GM23248 (cell line): ENCODE data around the gene IGSF5. TPM values are rescaled to one million over a fixed set of nuclear protein-coding genes. Genes with fewer than 3 reads are reported as not detected.

Source experiments
- DNase-seq: peaks from one replicate; pipeline ENCODE4 v3.0.0-alpha.2; 2015
- H2AFZ ChIP-seq: fragments of 200-600 bp; sonication (generic); 2 replicates; pipeline ENCODE4 v1.6.1; 2016; ENCODE audit warnings: antibody characterized with exemption
- H3F3A ChIP-seq: fragments of 200-600 bp; sonication (generic); 2 replicates; pipeline ENCODE4 v1.6.1; 2016; ENCODE audit warnings: mild to moderate bottlenecking, antibody characterized with exemption, mixed run types; ENCODE audit not compliant: insufficient read depth
- H3K27ac ChIP-seq: fragments of 200-600 bp; sonication (generic); 2 replicates; pipeline ENCODE4 v1.5.1; 2016; ENCODE audit warnings: mild to moderate bottlenecking
- H3K27me3 ChIP-seq: fragments of 200-600 bp; sonication (generic); replicated peaks from 2 replicates; pipeline ENCODE4 v1.6.1; 2016; ENCODE audit warnings: mild to moderate bottlenecking; ENCODE audit not compliant: insufficient read depth
- H3K36me3 ChIP-seq: fragments of 200-600 bp; sonication (generic); 2 replicates; pipeline ENCODE4 v1.6.1; 2016; ENCODE audit warnings: low read depth, mild to moderate bottlenecking
- H3K4me1 ChIP-seq: fragments of 200-600 bp; sonication (generic); 2 replicates; pipeline ENCODE4 v1.6.1; 2016; ENCODE audit warnings: mild to moderate bottlenecking; ENCODE audit not compliant: insufficient read depth
- H3K4me2 ChIP-seq: fragments of 200-600 bp; sonication (generic); one replicate; pipeline ENCODE4 v1.6.1; 2016; ENCODE audit warnings: mild to moderate bottlenecking; ENCODE audit not compliant: unreplicated experiment
- H3K4me3 ChIP-seq: fragments of 200-600 bp; sonication (generic); 2 replicates; pipeline ENCODE4 v1.5.1; 2016; ENCODE audit warnings: mild to moderate bottlenecking
- H3K79me2 ChIP-seq: fragments of 200-600 bp; sonication (generic); 2 replicates; pipeline ENCODE4 v1.6.1; 2016; ENCODE audit warnings: mild to moderate bottlenecking; ENCODE audit not compliant: insufficient read depth
- H3K9ac ChIP-seq: fragments of 200-600 bp; sonication (generic); 2 replicates; pipeline ENCODE4 v1.6.1; 2016; ENCODE audit warnings: mild to moderate bottlenecking
- H3K9me2 ChIP-seq: fragments of 200-600 bp; sonication (generic); 2 replicates; pipeline ENCODE4 v1.6.1; 2016; ENCODE audit warnings: mixed run types, mild to moderate bottlenecking, moderate library complexity; ENCODE audit not compliant: insufficient read depth
- H3K9me3 ChIP-seq: fragments of 200-600 bp; sonication (generic); one replicate; pipeline ENCODE4 v1.6.1; 2017; ENCODE audit warnings: low read depth
- H4K20me1 ChIP-seq: fragments of 200-600 bp; sonication (generic); 2 replicates; pipeline ENCODE4 v1.6.0; 2016; ENCODE audit not compliant: insufficient read depth
- EZH2 ChIP-seq: fragments of 200-600 bp; sonication (generic); IDR thresholded peaks from 2 replicates; pipeline ENCODE4 v1.6.1; 2018; ENCODE audit warnings: antibody characterized with exemption, mild to moderate bottlenecking; ENCODE audit not compliant: insufficient read depth, poor library complexity, severe bottlenecking
- EZH2phosphoT487 ChIP-seq: fragments of 200-600 bp; sonication (generic); IDR thresholded peaks from 2 replicates; pipeline ENCODE4 v1.6.1; 2018; ENCODE audit warnings: antibody characterized with exemption, moderate library complexity, mild to moderate bottlenecking, low read depth; ENCODE audit not compliant: insufficient read depth
- WGBS, 2 experiments: methylation state at CpG; one replicate each; pipeline ENCODE4 v1.1.6; 2015 to 2017; ENCODE audit warnings: low lambda C conversion rate in 2 of 2, low coverage in 1 of 2; ENCODE audit errors: missing lambda C conversion rate in 2 of 2; 5-methylcytosine and 5-hydroxymethylcytosine counted together
- in situ Hi-C: fragments of 300-500 bp; cut with MboI; formaldehyde crosslinking; loops from 2 replicates; pipeline ENCODE4 v1.15.0; 2020
- polyA plus RNA-seq: library from polyadenylated mRNA; unstranded; fragments of >200 nt; fragmentation: Nextera tagmentation; extraction: Ambion mirVana; gene quantifications from 2 replicates; pipeline ENCODE4 v1.2.1, GENCODE V29; 2016
- total RNA-seq: library from RNA; depleted of rRNA; stranded (reverse); fragments of >200 nt; shearing (Covaris generic); gene quantifications from 2 replicates; pipeline ENCODE4 v1.2.3, GENCODE V29; 2014

Gene IGSF5
- total and polyA plus RNA-seq, 2 experiments from 2014 or later = not detected

DNA sequence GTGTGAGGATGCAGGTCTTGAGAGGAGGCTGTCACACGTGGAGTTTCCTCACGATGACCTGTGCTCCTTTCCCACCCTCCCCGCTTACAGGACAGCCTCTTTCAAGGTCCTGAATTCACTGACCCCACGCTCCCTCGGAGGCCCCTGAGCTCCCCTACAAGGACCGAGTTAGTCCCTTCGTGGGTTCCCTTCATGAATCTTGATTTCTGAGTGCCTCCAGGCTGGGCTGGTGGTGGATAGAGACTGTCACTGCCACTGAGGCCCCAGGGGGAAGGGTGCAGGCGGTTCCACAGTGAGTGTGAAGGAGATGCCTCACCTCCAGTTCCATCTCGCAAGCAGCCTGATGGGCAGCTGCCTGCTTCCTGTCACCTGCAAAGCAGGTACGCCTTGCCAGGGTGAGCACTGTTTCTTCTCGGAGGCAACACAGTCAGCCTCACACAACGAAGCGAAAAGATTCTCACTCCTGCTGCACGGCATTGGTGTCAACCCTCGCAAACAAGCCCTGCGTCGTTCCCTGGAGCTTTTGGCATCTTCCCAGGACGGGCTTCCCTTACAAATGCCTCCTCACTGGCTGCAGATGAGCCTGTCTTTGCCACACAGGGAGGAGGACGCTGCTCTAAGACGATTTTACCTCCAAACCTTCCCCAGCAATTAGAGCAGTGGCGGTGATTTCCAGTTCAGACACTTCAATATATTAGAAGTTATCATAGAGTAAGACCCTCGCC, 95.6 kb downstream of the IGSF5 start:
- 31 to 41% methylated on average over 20 to 22 of the region's 22 CpGs for WGBS, 2 experiments
- no peaks in the 10 kb centered on the region for H3K9me3 ChIP-seq
- no peaks in the 10 kb centered on the region for H4K20me1 ChIP-seq
- no peaks in the 10 kb centered on the region for H3F3A ChIP-seq
- no peak overlapping the region for H3K4me2 ChIP-seq
- H3K4me3 ChIP-seq = no peak overlapping the region
- in situ Hi-C loops = no loop called here
- TF ChIP-seq EZH2 = no peak
- no peak for TF ChIP-seq EZH2phosphoT487
- no peaks in the 10 kb centered on the region for H3K27me3 ChIP-seq
- H3K4me1 ChIP-seq = no peaks in the 10 kb centered on the region
- DNase-seq = no peak
- H2AFZ ChIP-seq = no peak overlapping the region
- no peak overlapping the region for H3K27ac ChIP-seq
- no peaks in the 10 kb centered on the region for H3K9me2 ChIP-seq
- no peaks in the 10 kb centered on the region for H3K36me3 ChIP-seq
- H3K9ac ChIP-seq = no peak overlapping the region
- no peaks in the 10 kb centered on the region for H3K79me2 ChIP-seq

DNA sequence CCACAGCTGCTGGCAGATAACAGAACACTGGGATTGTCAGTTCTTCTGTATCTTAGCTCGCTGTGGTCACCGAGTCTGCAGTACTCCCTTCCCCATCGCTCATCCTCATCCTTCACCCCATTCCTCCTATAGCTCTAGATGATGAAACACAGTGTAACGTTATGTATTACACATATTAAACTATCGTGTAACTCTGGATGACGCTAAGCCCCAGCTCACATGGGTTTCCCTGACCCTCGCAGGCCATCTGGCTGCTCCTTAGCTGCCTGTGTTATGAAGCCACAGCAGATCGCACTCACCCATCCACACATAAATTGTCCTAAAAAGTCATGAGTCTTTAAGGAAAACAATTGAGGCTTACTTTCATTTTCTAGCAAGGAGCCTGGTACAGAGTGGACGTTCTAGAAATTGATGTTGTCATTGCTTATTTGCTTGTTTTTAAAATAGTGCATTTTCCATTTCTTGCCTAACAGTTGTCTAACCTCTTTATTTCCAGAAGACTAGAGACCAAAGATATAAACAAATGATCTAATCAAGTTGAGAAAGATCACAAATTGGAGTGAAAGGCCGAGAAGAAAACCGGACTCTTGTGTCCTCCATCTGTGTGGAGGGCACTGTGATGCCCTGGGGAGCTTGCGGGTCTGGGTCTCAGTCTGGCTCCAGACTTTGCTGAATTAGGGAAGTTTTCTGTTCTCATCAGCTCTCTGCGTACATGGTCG, 97.9 kb downstream of the IGSF5 start:
- Histone ChIP-seq H3K9me2 (no peaks in the 10 kb centered on the region), H3K4me2 (no peak overlapping the region), H3K9me3 (no peaks in the 10 kb centered on the region), H3K79me2 (no peaks in the 10 kb centered on the region), H3K27me3 (no peaks in the 10 kb centered on the region), H3K9ac (no peak overlapping the region), H3K27ac (no peak overlapping the region), H4K20me1 (no peaks in the 10 kb centered on the region), H3K4me3 (no peak overlapping the region), H3K36me3 (no peaks in the 10 kb centered on the region), H2AFZ (no peak overlapping the region), H3K4me1 (no peaks in the 10 kb centered on the region), H3F3A (no peaks in the 10 kb centered on the region)
- 17 to 20% methylated on average over 14 of the region's 14 CpGs for WGBS, 2 experiments
- TF ChIP-seq EZH2 (no peak), EZH2phosphoT487 (no peak)
- no peak for DNase-seq
- in situ Hi-C loops = no loop called here

DNA sequence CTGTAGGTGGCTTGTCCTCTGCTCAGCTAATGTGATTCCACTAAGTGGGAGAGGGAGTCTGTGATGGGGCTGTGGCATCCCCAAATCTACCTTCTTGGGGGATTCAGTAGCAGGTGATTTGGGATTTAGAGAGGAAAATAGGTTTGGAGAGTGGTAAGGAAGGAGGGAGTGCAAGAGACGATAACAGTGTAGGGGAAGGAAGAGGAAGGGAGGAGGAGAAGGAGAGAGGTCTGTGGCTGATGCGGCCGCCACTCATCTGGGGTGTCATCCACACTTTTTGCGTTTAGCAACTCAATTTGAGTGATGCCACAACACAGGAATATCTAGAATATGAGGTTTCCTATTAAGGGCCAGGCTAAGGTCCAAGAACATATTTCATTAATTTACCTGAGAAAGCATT, 98.5 kb downstream of the IGSF5 start:
- no peak overlapping the region for H3K4me3 ChIP-seq
- no peak overlapping the region for H3K27ac ChIP-seq
- no peaks in the 10 kb centered on the region for H3K36me3 ChIP-seq

DNA sequence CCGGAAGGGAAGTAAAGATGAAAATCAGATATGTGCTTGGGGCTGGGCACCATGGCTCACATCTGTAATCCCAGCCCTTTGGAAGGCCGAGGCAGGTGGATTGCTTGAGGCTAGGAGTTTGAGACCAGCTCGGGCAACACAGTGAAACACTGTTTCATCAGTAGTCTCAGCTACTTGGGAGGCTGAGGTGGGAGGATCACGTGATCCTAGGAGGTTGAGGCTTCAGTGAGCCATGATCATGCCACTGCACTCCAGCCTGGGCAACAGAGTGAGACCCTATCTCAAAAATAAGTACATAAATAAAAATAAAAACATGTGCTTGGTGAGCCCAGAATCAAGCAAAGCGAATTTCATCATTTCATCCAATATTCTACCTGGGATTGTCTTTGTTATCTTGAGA, 98.9 kb downstream of the IGSF5 start:
- H4K20me1 ChIP-seq = no peaks in the 10 kb centered on the region
- no peaks in the 10 kb centered on the region for H3F3A ChIP-seq
- no peak overlapping the region for H3K4me3 ChIP-seq
- 10 to 12% methylated on average over 5 of the region's 5 CpGs for WGBS, 2 experiments
- no peak for DNase-seq
- no peak overlapping the region for H3K27ac ChIP-seq
- no peaks in the 10 kb centered on the region for H3K36me3 ChIP-seq
- no peaks in the 10 kb centered on the region for H3K4me1 ChIP-seq
- H3K9me3 ChIP-seq = no peaks in the 10 kb centered on the region
- H3K27me3 ChIP-seq = no peaks in the 10 kb centered on the region
- no peak overlapping the region for H3K9ac ChIP-seq
- no peak for TF ChIP-seq EZH2
- no peak for TF ChIP-seq EZH2phosphoT487
- no peaks in the 10 kb centered on the region for H3K9me2 ChIP-seq
- H2AFZ ChIP-seq = no peak overlapping the region
- no peaks in the 10 kb centered on the region for H3K79me2 ChIP-seq
- in situ Hi-C loops = no loop called here
- H3K4me2 ChIP-seq = no peak overlapping the region

More for the DNA sequence above, 98.5 kb downstream of the IGSF5 start:
- no peaks in the 10 kb centered on the region for H3K9me3 ChIP-seq
- no peaks in the 10 kb centered on the region for H3F3A ChIP-seq
- no peak for TF ChIP-seq EZH2
- TF ChIP-seq EZH2phosphoT487 = no peak
- H3K9me2 ChIP-seq = no peaks in the 10 kb centered on the region
- no peaks in the 10 kb centered on the region for H3K4me1 ChIP-seq
- H2AFZ ChIP-seq = no peak overlapping the region
- WGBS, 2 experiments = 22 to 31% methylated on average over 4 of the region's 4 CpGs
- H3K27me3 ChIP-seq = no peaks in the 10 kb centered on the region
- H3K9ac ChIP-seq = no peak overlapping the region
- no peak for DNase-seq
- H3K4me2 ChIP-seq = no peak overlapping the region
- no peaks in the 10 kb centered on the region for H4K20me1 ChIP-seq
- H3K79me2 ChIP-seq = no peaks in the 10 kb centered on the region
- in situ Hi-C loops = no loop called here
